ACC112 (cell line): ENCODE data around the gene BTBD6.

Experiments used
- H2AFZ ChIP-seq: fragments of 200-600 bp; sonication (generic); one replicate; pipeline ENCODE4 v1.6.0; 2017; ENCODE audit warnings: antibody characterized with exemption, low read length; ENCODE audit not compliant: unreplicated experiment
- H3K27ac ChIP-seq: fragments of 200-600 bp; sonication (generic); 2 replicates; pipeline ENCODE4 v1.5.1; 2014; ENCODE audit warnings: low read depth, mild to moderate bottlenecking, antibody characterized with exemption, low read length, moderate library complexity
- H3K27me3 ChIP-seq: fragments of 200-600 bp; sonication (generic); 2 replicates; pipeline ENCODE4 v1.6.1; 2014; ENCODE audit warnings: mild to moderate bottlenecking, antibody characterized with exemption, low read length, moderate library complexity, mixed read lengths; ENCODE audit not compliant: insufficient read depth
- H3K36me3 ChIP-seq: fragments of 200-600 bp; sonication (generic); 2 replicates; pipeline ENCODE4 v1.6.1; 2016; ENCODE audit warnings: mild to moderate bottlenecking, antibody characterized with exemption, low read length, moderate library complexity, mixed read lengths; ENCODE audit not compliant: insufficient read depth
- H3K4me1 ChIP-seq: fragments of 200-600 bp; sonication (generic); one replicate; pipeline ENCODE4 v1.6.1; 2016; ENCODE audit warnings: low read length, mixed read lengths; ENCODE audit not compliant: insufficient read depth, unreplicated experiment, control insufficient read depth
- H3K4me3 ChIP-seq: fragments of 200-600 bp; sonication (generic); 2 replicates; pipeline ENCODE4 v1.5.1; 2014; ENCODE audit warnings: mild to moderate bottlenecking, low read depth, low read length
- H3K79me2 ChIP-seq: fragments of 200-600 bp; sonication (generic); one replicate; pipeline ENCODE4 v1.6.0; 2016; ENCODE audit warnings: low read length; ENCODE audit not compliant: control insufficient read depth, unreplicated experiment, insufficient read depth

BTBD6 gene

GRCh38 chr14:105248368-105249181 lies at the start of gene BTBD6:
BTBD6 (plus strand) TSS chr14:105248533; CDS start chr14:105248712, 179 bp downstream.
- peak within 1 kb of the TSS; percentile 98 for H3K4me3 ChIP-seq
- no peaks in the 10 kb centered on the region for H3K36me3 ChIP-seq
- H3K4me1 ChIP-seq = peaks cover 11% of the 10 kb centered on the region
- peak within 1 kb of the TSS; percentile 64; the same call in 1 of the 2 replicates for H3K27ac ChIP-seq
- peak within 1 kb of the TSS; percentile 68 for H2AFZ ChIP-seq
- no peaks in the 10 kb centered on the region for H3K27me3 ChIP-seq
- peaks cover 32% of the 10 kb centered on the region for H3K79me2 ChIP-seq

GRCh38 chr14:105198588-105198987 lies 49.7 kb upstream of the BTBD6 start:
- no peak overlapping the region for H3K4me3 ChIP-seq
- H3K79me2 ChIP-seq = no peaks in the 10 kb centered on the region
- H2AFZ ChIP-seq = no peak overlapping the region
- H3K27ac ChIP-seq = no peak overlapping the region
- peaks cover 15% of the 10 kb centered on the region for H3K4me1 ChIP-seq
- H3K36me3 ChIP-seq = no peaks in the 10 kb centered on the region
- H3K27me3 ChIP-seq = peaks cover 22% of the 10 kb centered on the region

- Histone ChIP-seq H3K79me2 (no peaks in the 10 kb centered on the region), H3K36me3 (no peaks in the 10 kb centered on the region), H3K27me3 (peaks cover 22% of the 10 kb centered on the region), H2AFZ (no peak overlapping the region), H3K27ac (no peak overlapping the region), H3K4me1 (peaks cover 13% of the 10 kb centered on the region), H3K4me3 (no peak overlapping the region)
Observed at GRCh38 chr14:105199093-105199492, 49.2 kb upstream of the BTBD6 start.

- Histone ChIP-seq H3K27ac (no peak overlapping the region), H2AFZ (no peak overlapping the region), H3K27me3 (peaks cover 21% of the 10 kb centered on the region), H3K4me1 (peaks cover 22% of the 10 kb centered on the region), H3K4me3 (no peak overlapping the region), H3K36me3 (no peaks in the 10 kb centered on the region), H3K79me2 (no peaks in the 10 kb centered on the region)
Observed at GRCh38 chr14:105200074-105200473, 48.3 kb upstream of the BTBD6 start.

GRCh38 chr14:105200641-105201040 lies 47.7 kb upstream of the BTBD6 start:
- H3K79me2 ChIP-seq = no peaks in the 10 kb centered on the region

GRCh38 chr14:105201156-105201924 lies 47.0 kb upstream of the BTBD6 start:
- peaks cover 30% of the 10 kb centered on the region for H3K4me1 ChIP-seq
- H3K27ac ChIP-seq = no peak overlapping the region
- H3K4me3 ChIP-seq = no peak overlapping the region
- no peaks in the 10 kb centered on the region for H3K36me3 ChIP-seq
- H3K27me3 ChIP-seq = peaks cover 8% of the 10 kb centered on the region
- H2AFZ ChIP-seq = no peak overlapping the region
- H3K79me2 ChIP-seq = no peaks in the 10 kb centered on the region

More at GRCh38 chr14:105200641-105201040, 47.7 kb upstream of the BTBD6 start:
- H3K27me3 ChIP-seq = peaks cover 15% of the 10 kb centered on the region
- H3K4me3 ChIP-seq = no peak overlapping the region
- peaks cover 26% of the 10 kb centered on the region for H3K4me1 ChIP-seq
- no peak overlapping the region for H3K27ac ChIP-seq
- no peaks in the 10 kb centered on the region for H3K36me3 ChIP-seq
- no peak overlapping the region for H2AFZ ChIP-seq

- Histone ChIP-seq H3K79me2 (no peaks in the 10 kb centered on the region), H3K4me1 (peaks cover 30% of the 10 kb centered on the region), H3K27me3 (peaks cover 1% of the 10 kb centered on the region; the same call in 1 of the 2 replicates), H2AFZ (no peak overlapping the region), H3K36me3 (no peaks in the 10 kb centered on the region), H3K27ac (no peak overlapping the region), H3K4me3 (no peak overlapping the region)
Observed at GRCh38 chr14:105201925-105202513, 46.3 kb upstream of the BTBD6 start.

GRCh38 chr14:105203057-105203531 lies 45.2 kb upstream of the BTBD6 start:
- Histone ChIP-seq H3K4me3 (no peak overlapping the region), H2AFZ (no peak overlapping the region), H3K4me1 (peaks cover 30% of the 10 kb centered on the region), H3K27me3 (no peaks in the 10 kb centered on the region), H3K36me3 (no peaks in the 10 kb centered on the region), H3K79me2 (no peaks in the 10 kb centered on the region), H3K27ac (no peak overlapping the region)

GRCh38 chr14:105203701-105204100 lies 44.6 kb upstream of the BTBD6 start:
- H3K79me2 ChIP-seq = no peaks in the 10 kb centered on the region
- no peak overlapping the region for H3K4me3 ChIP-seq
- H3K36me3 ChIP-seq = no peaks in the 10 kb centered on the region
- peaks cover 30% of the 10 kb centered on the region for H3K4me1 ChIP-seq
- H3K27me3 ChIP-seq = no peaks in the 10 kb centered on the region
- no peak overlapping the region for H3K27ac ChIP-seq
- H2AFZ ChIP-seq = no peak overlapping the region

GRCh38 chr14:105204206-105204930 lies 44.0 kb upstream of the BTBD6 start:
- Histone ChIP-seq H3K36me3 (no peaks in the 10 kb centered on the region), H3K79me2 (no peaks in the 10 kb centered on the region), H3K27me3 (no peaks in the 10 kb centered on the region), H3K4me3 (no peak overlapping the region), H3K4me1 (peaks cover 23% of the 10 kb centered on the region), H3K27ac (no peak overlapping the region), H2AFZ (no peak overlapping the region)
